Measurements from ENCODE around the gene LILRA5. TPM values are rescaled to one million over a fixed set of nuclear protein-coding genes. Genes with fewer than 3 reads are reported as not detected.

LILRA5 gene
- total RNA-seq, 1 donor from 2014 or later: not detected

- Histone ChIP-seq H3K4me1 (no peaks in the 10 kb centered on the region), H3K9me3 (no peaks in the 10 kb centered on the region), H3K27me3 (no peaks in the 10 kb centered on the region), H3K4me3 (no peak overlapping the region), H3K27ac (no peak overlapping the region), H3K36me3 (no peaks in the 10 kb centered on the region)
- intact Hi-C loops (cut with DNase I): no loop called here
- no peak for TF ChIP-seq CTCF (IDR thresholded peaks at IDR 0.05)
- DNase-seq (ENCODE audit: low spot score in 2 of 2): no peak
Observed at GRCh38 chr19:54341295-54341694, 28.3 kb upstream of the LILRA5 start.

- H3K27me3 ChIP-seq: no peaks in the 10 kb centered on the region
- no peaks in the 10 kb centered on the region for H3K9me3 ChIP-seq
- H3K4me1 ChIP-seq: no peaks in the 10 kb centered on the region
- TF ChIP-seq CTCF (IDR thresholded peaks at IDR 0.05): no peak
- no peak overlapping the region for H3K27ac ChIP-seq
- no peaks in the 10 kb centered on the region for H3K36me3 ChIP-seq
- H3K4me3 ChIP-seq: no peak overlapping the region
- intact Hi-C loops (cut with DNase I): no loop called here
- DNase-seq (ENCODE audit: low spot score in 2 of 2): peak in 1 of 2 donors; percentile 55
Observed at GRCh38 chr19:54339646-54340358, 26.8 kb upstream of the LILRA5 start.

- Histone ChIP-seq H3K9me3 (no peaks in the 10 kb centered on the region), H3K36me3 (no peaks in the 10 kb centered on the region), H3K27me3 (no peaks in the 10 kb centered on the region), H3K27ac (no peak overlapping the region), H3K4me3 (no peak overlapping the region), H3K4me1 (no peaks in the 10 kb centered on the region)
- intact Hi-C loops (cut with DNase I): no loop called here
- no peak for DNase-seq (ENCODE audit: low spot score in 2 of 2)
- TF ChIP-seq CTCF (IDR thresholded peaks at IDR 0.05): no peak
Observed at GRCh38 chr19:54338521-54338920, 25.6 kb upstream of the LILRA5 start.

GRCh38 chr19:54337858-54338230, 24.9 kb upstream of the LILRA5 start:
- intact Hi-C loops (cut with DNase I): no loop called here
- Histone ChIP-seq H3K36me3 (no peaks in the 10 kb centered on the region), H3K4me3 (no peak overlapping the region), H3K9me3 (no peaks in the 10 kb centered on the region), H3K27me3 (no peaks in the 10 kb centered on the region), H3K4me1 (no peaks in the 10 kb centered on the region), H3K27ac (no peak overlapping the region)
- DNase-seq (ENCODE audit: low spot score in 2 of 2): no peak
- TF ChIP-seq CTCF (IDR thresholded peaks at IDR 0.05): no peak

GRCh38 chr19:54336893-54337857, 24.2 kb upstream of the LILRA5 start:
- Histone ChIP-seq H3K36me3 (no peaks in the 10 kb centered on the region), H3K4me3 (no peak overlapping the region), H3K27ac (no peak overlapping the region), H3K9me3 (no peaks in the 10 kb centered on the region), H3K27me3 (no peaks in the 10 kb centered on the region), H3K4me1 (no peaks in the 10 kb centered on the region)
- intact Hi-C loops (cut with DNase I): no loop called here
- no peak for DNase-seq (ENCODE audit: low spot score in 2 of 2)
- no peak for TF ChIP-seq CTCF (IDR thresholded peaks at IDR 0.05)

Data from ascending aorta (tissue), 2 donors.